Endothelial cell of umbilical vein (primary cell): ENCODE measurements around the gene MYO5B. TPM values are rescaled to one million over a fixed set of nuclear protein-coding genes. Genes with fewer than 3 reads are reported as not detected.

Experiments
- BruUV-seq: library from RNA; stranded (reverse); fragments of 400-500 nt; replicated peaks from 2 replicates; lab custom pipeline; 2021; lab: Mats Ljungman, UMichigan
- CTCF ChIA-PET: fragments of 300-600, 350-600 bp; sonication (Branson Sonifier 250); formaldehyde crosslinking; loops from one replicate; lab custom pipeline; 2021; ENCODE audit warnings: antibody characterized with exemption, inconsistent platforms; lab: Charles Lee
- POLR2A ChIA-PET: fragments of 300-600, 350-600 bp; sonication (Branson Sonifier 250); formaldehyde crosslinking; loops from one replicate; lab custom pipeline; 2021; ENCODE audit warnings: antibody characterized with exemption, inconsistent platforms; lab: Charles Lee
- DNase-seq: peaks from one replicate; pipeline ENCODE4 v3.0.0-alpha.2; 2011; ENCODE audit warnings: low read depth, low spot score
- FAIRE-seq: peaks from 2 replicates; lab custom pipeline; 2011; peaks lifted over from hg19 to GRCh38; lab: Jason Lieb, UNC
- H2AFZ ChIP-seq: 2 replicates; pipeline ENCODE4 v1.6.0; 2012; ENCODE audit warnings: low read depth, low read length, control low read depth, inconsistent platforms
- H3K27ac ChIP-seq: 2 replicates; pipeline ENCODE4 v1.5.1; 2011; ENCODE audit warnings: low read depth, mild to moderate bottlenecking, control low read depth, low read length, moderate library complexity; ENCODE audit not compliant: insufficient read depth
- H3K27me3 ChIP-seq, 2 experiments: 2 replicates each; pipeline versions ENCODE4 v1.6.0 to v1.6.1; 2011; ENCODE audit warnings: low read length in 2 of 2, mixed read lengths in 1 of 2; ENCODE audit not compliant: control insufficient read depth in 2 of 2, insufficient read depth in 2 of 2
- H3K36me3 ChIP-seq, 2 experiments: 2 replicates in 1 of 2; 3 replicates in 1 of 2; pipeline ENCODE4 v1.5.1; 2011; ENCODE audit warnings: low read length in 2 of 2, mild to moderate bottlenecking in 1 of 2, moderate library complexity in 1 of 2; ENCODE audit not compliant: control insufficient read depth in 2 of 2, insufficient read depth in 2 of 2; ENCODE audit errors: extremely low read depth in 1 of 2
- H3K4me1 ChIP-seq: 3 replicates; pipeline ENCODE4 v1.5.1; 2011; ENCODE audit warnings: mild to moderate bottlenecking, low read length; ENCODE audit not compliant: control insufficient read depth, insufficient read depth; ENCODE audit errors: extremely low read depth
- H3K4me2 ChIP-seq: 2 replicates; pipeline ENCODE4 v1.6.1; 2011; ENCODE audit warnings: low read length, control low read depth, mixed read lengths; ENCODE audit not compliant: insufficient read depth
- H3K4me3 ChIP-seq, 3 experiments: fragments of 200-600 bp in 1 of 3; sonication (generic), shearing (Covaris generic) in 1 of 3; replicated peaks in 1 of 3; 2 replicates each; pipeline ENCODE4 v1.5.1; 2011 to 2016; ENCODE audit warnings: control low read depth in 3 of 3, low read length in 3 of 3, mild to moderate bottlenecking in 2 of 3, inconsistent platforms in 1 of 3, low read depth in 1 of 3, moderate library complexity in 1 of 3; ENCODE audit not compliant: insufficient read depth in 1 of 3
- H3K79me2 ChIP-seq: 2 replicates; pipeline ENCODE4 v1.6.0; 2012; ENCODE audit warnings: low read length, inconsistent platforms; ENCODE audit not compliant: control insufficient read depth, insufficient read depth
- H3K9ac ChIP-seq: replicated peaks from 2 replicates; pipeline ENCODE3; 2011; ENCODE audit warnings: low read length, control low read depth; ENCODE audit not compliant: insufficient read depth; ENCODE audit errors: extremely low read depth
- H3K9me1 ChIP-seq: replicated peaks from 3 replicates; pipeline ENCODE4 v1.6.0; 2011; ENCODE audit warnings: mild to moderate bottlenecking, low read length; ENCODE audit not compliant: control insufficient read depth, insufficient read depth; ENCODE audit errors: extremely low read depth
- H3K9me3 ChIP-seq: replicated peaks from 2 replicates; pipeline ENCODE4 v1.5.1; 2012; ENCODE audit warnings: low read length, inconsistent platforms; ENCODE audit not compliant: control insufficient read depth, insufficient read depth
- H4K20me1 ChIP-seq: replicated peaks from 2 replicates; pipeline ENCODE3; 2011; ENCODE audit warnings: mild to moderate bottlenecking, low read length; ENCODE audit not compliant: control insufficient read depth, insufficient read depth; ENCODE audit errors: extremely low read depth
- EZH2 ChIP-seq: IDR thresholded peaks from 2 replicates; pipeline ENCODE4 v1.6.1; 2012; ENCODE audit warnings: borderline replicate concordance, low read depth, mild to moderate bottlenecking, moderate library complexity, low read length, inconsistent platforms; ENCODE audit not compliant: severe bottlenecking
- GATA2 ChIP-seq: IDR thresholded peaks from 2 replicates; pipeline ENCODE4 v1.7.0; 2011; ENCODE audit warnings: low read depth, mild to moderate bottlenecking, moderate library complexity, mixed read lengths, low read length; ENCODE audit not compliant: insufficient read length, insufficient read depth
- JUN ChIP-seq: IDR thresholded peaks from 2 replicates; pipeline ENCODE4 v1.6.1; 2011; ENCODE audit warnings: borderline replicate concordance, low read depth; ENCODE audit not compliant: insufficient read length, insufficient read depth
- MAX ChIP-seq: IDR thresholded peaks from 2 replicates; pipeline ENCODE4 v1.6.1; 2011; ENCODE audit not compliant: insufficient read depth, insufficient read length
- MYC ChIP-seq: IDR thresholded peaks from one replicate; pipeline ENCODE4 v1.6.1; 2011; ENCODE audit warnings: mild to moderate bottlenecking, low read depth, low read length
- POLR2A ChIP-seq: IDR thresholded peaks from 2 replicates; pipeline ENCODE4 v1.6.1; 2012; ENCODE audit warnings: low read depth, mild to moderate bottlenecking, control low read depth, low read length
- dilution Hi-C: fragments of 300-500 bp; cut with MboI; formaldehyde crosslinking; loops from one replicate; pipeline ENCODE4 v1.15.0; 2019; ENCODE audit warnings: low sequenced_read_pairs; ENCODE audit not compliant: extremely low pct_ligation_motif_present
- intact Hi-C: fragments of 100-400 bp; cut with micrococcal nuclease; formaldehyde crosslinking; loops from one replicate; pipeline ENCODE4 v1.10.0; 2022
- polyA plus RNA-seq, 4 experiments: library from polyadenylated mRNA; depleted of rRNA in 3 of 4; stranded (reverse) in 3 of 4; unstranded in 1 of 4; fragments of >200 nt; gene quantifications; 2 replicates each; pipeline versions ENCODE4 v1.2.1 to v1.2.3, GENCODE V29; 2011 to 2012; ENCODE audit warnings: missing spikeins in 1 of 4
- total RNA-seq: library from RNA; stranded (reverse); gene quantifications from 2 replicates; pipeline ENCODE4 v1.2.3, GENCODE V29; 2021

The MYO5B gene
- total and polyA plus RNA-seq, 2 donors (not counting 3 experiments of a cell fraction or from before 2014, with no cell fraction given) = 0.54 to 1.1 TPM

GRCh38 chr18:50024466-50024865 lies 170.5 kb downstream of the MYO5B start:
- ChIA-PET CTCF (no interaction called here), POLR2A (no interaction called here)
- Histone ChIP-seq H3K4me3 (no peak overlapping the region), H3K4me1 (no peaks in the 10 kb centered on the region), H3K27ac (no peak overlapping the region), H3K4me2 (no peak overlapping the region), H3K9me3 (no peaks in the 10 kb centered on the region), H3K9ac (no peak overlapping the region), H3K79me2 (no peaks in the 10 kb centered on the region), H4K20me1 (no peaks in the 10 kb centered on the region), H2AFZ (no peak overlapping the region), H3K27me3 (peaks cover 0 to 2% of the 10 kb centered on the region in 2 experiments), H3K9me1 (no peaks in the 10 kb centered on the region), H3K36me3 (no peaks in the 10 kb centered on the region)
- intact Hi-C loops = no loop called here
- no TSS peak for BruUV-seq
- DNase-seq (no peak), FAIRE-seq (no peak)
- dilution Hi-C loops = no loop called here
- TF ChIP-seq GATA2 = no peak
- TF ChIP-seq MYC = no peak
- no peak for TF ChIP-seq JUN

- no peak overlapping the region for H2AFZ ChIP-seq
- no peaks in the 10 kb centered on the region for H3K9me1 ChIP-seq
- H3K4me1 ChIP-seq = no peaks in the 10 kb centered on the region
- H3K36me3 ChIP-seq = no peaks in the 10 kb centered on the region
- DNase-seq (no peak), FAIRE-seq (no peak)
- H4K20me1 ChIP-seq = no peaks in the 10 kb centered on the region
- ChIA-PET CTCF (interaction anchor here (0.7 kb wide), 1 partner anchor 18 kb away, joined by 3 read pairs; no protein-coding TSS in a partner anchor), POLR2A (no interaction called here)
- H3K79me2 ChIP-seq = no peaks in the 10 kb centered on the region
- TF ChIP-seq POLR2A = no peak
- no peak for TF ChIP-seq GATA2
- no peak for TF ChIP-seq JUN
- no peak for TF ChIP-seq EZH2
- no peak for TF ChIP-seq MAX
- no peak for TF ChIP-seq MYC
- intact Hi-C loops (no loop called here), dilution Hi-C loops (no loop called here)
- no peak overlapping the region for H3K9ac ChIP-seq
- H3K9me3 ChIP-seq = no peaks in the 10 kb centered on the region
- H3K27me3 ChIP-seq = no peaks in the 10 kb centered on the region
- no TSS peak for BruUV-seq
- no peak overlapping the region for H3K4me2 ChIP-seq
- no peak overlapping the region for H3K27ac ChIP-seq
- no peak overlapping the region for H3K4me3 ChIP-seq
Observed at GRCh38 chr18:50022985-50023384, 172.0 kb downstream of the MYO5B start.
